Right atrium auricular region (tissue), 2 donors: ENCODE data around the gene EFCAB5. TPM values are rescaled to one million over a fixed set of nuclear protein-coding genes. Genes with fewer than 3 reads are reported as not detected.

ENCODE experiments used
- DNase-seq: peaks from one replicate; pipeline ENCODE4 v3.0.0-alpha.2; 2019; ENCODE audit warnings: low spot score
- H3K27ac ChIP-seq, 2 donors: fragments of 200-600 bp; sonication (generic); 1 replicate in 1 of 2; 2 replicates in 1 of 2; pipeline ENCODE4 v1.5.1; 2016 to 2019
- H3K27me3 ChIP-seq, 2 donors: fragments of 200-600 bp; sonication (generic); one replicate each; pipeline versions ENCODE4 v1.5.1 to v1.6.0; 2017 to 2019
- H3K36me3 ChIP-seq: fragments of 200-600 bp; sonication (generic); one replicate; pipeline ENCODE4 v1.5.1; 2016
- H3K4me1 ChIP-seq, 2 donors: fragments of 200-600 bp; sonication (generic); one replicate each; pipeline versions ENCODE4 v1.5.1 to v1.6.0; 2017 to 2019
- H3K4me3 ChIP-seq, 2 donors: fragments of 200-600 bp; sonication (generic); 1 replicate in 1 of 2; 2 replicates in 1 of 2; pipeline ENCODE4 v1.5.1; 2017 to 2019; ENCODE audit warnings: mild to moderate bottlenecking in 1 of 2, moderate library complexity in 1 of 2
- H3K9me3 ChIP-seq, 2 donors: fragments of 200-600 bp; sonication (generic); one replicate each; pipeline ENCODE4 v1.5.1; 2019
- CTCF ChIP-seq, 2 donors: fragments of 200-600 bp; sonication (generic); IDR thresholded peaks; one replicate each; pipeline ENCODE4 v1.5.1; 2019; ENCODE audit warnings: antibody characterized with exemption in 2 of 2
- total RNA-seq, 2 donors: library from RNA; depleted of rRNA; stranded (reverse); fragments of >200 nt; gene quantifications; one replicate each; pipeline ENCODE4 v1.1.0, GENCODE V29; 2016

The EFCAB5 gene
- total RNA-seq, 2 donors from 2014 or later = not detected

- no peak for TF ChIP-seq CTCF (IDR thresholded peaks at IDR 0.05)
- no peaks in the 10 kb centered on the region for H3K36me3 ChIP-seq
- H3K27me3 ChIP-seq = no peaks in the 10 kb centered on the region
- DNase-seq = no peak
- no peaks in the 10 kb centered on the region for H3K4me1 ChIP-seq
- no peak overlapping the region for H3K27ac ChIP-seq
- H3K9me3 ChIP-seq = no peaks in the 10 kb centered on the region
- no peak overlapping the region for H3K4me3 ChIP-seq
Measured at GRCh38 chr17:29959658-29960337, 18.4 kb downstream of the EFCAB5 start.

DNA sequence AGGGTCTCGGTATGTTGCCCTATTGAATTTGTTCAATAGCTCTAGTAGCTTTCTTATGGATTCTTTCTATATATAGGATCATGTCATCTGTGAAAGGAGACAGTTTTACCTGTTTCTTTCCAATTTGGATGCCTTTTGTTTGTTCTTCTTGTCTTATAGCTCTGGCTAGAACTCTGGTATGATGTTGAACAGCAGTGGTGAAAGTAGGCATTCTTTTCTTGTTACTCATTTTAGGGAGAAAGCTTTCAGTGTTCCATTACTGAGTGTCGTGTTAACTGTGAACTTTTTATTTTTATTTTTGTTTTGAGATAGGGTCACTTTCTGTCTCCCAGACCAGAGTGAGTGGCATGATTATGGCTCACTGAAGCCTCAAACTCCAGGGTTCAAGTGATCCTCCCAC, 21.2 kb downstream of the EFCAB5 start:
- no peak for TF ChIP-seq CTCF (IDR thresholded peaks at IDR 0.05)
- Histone ChIP-seq H3K27me3 (no peaks in the 10 kb centered on the region), H3K9me3 (no peaks in the 10 kb centered on the region), H3K4me3 (no peak overlapping the region), H3K4me1 (no peaks in the 10 kb centered on the region), H3K27ac (no peak overlapping the region), H3K36me3 (no peaks in the 10 kb centered on the region)
- no peak for DNase-seq

- Histone ChIP-seq H3K36me3 (no peaks in the 10 kb centered on the region), H3K27me3 (no peaks in the 10 kb centered on the region), H3K27ac (no peak overlapping the region), H3K4me1 (no peaks in the 10 kb centered on the region), H3K4me3 (no peak overlapping the region), H3K9me3 (no peaks in the 10 kb centered on the region)
- DNase-seq = no peak
- TF ChIP-seq CTCF (IDR thresholded peaks at IDR 0.05) = no peak
Measured at GRCh38 chr17:29968271-29968670, 26.8 kb downstream of the EFCAB5 start.

- Histone ChIP-seq H3K4me1 (no peaks in the 10 kb centered on the region), H3K9me3 (no peaks in the 10 kb centered on the region), H3K27ac (no peak overlapping the region), H3K4me3 (no peak overlapping the region), H3K36me3 (no peaks in the 10 kb centered on the region), H3K27me3 (no peaks in the 10 kb centered on the region)
- no peak for DNase-seq
- TF ChIP-seq CTCF (IDR thresholded peaks at IDR 0.05) = no peak
Measured at GRCh38 chr17:29972277-29972676, 30.8 kb downstream of the EFCAB5 start.

DNA sequence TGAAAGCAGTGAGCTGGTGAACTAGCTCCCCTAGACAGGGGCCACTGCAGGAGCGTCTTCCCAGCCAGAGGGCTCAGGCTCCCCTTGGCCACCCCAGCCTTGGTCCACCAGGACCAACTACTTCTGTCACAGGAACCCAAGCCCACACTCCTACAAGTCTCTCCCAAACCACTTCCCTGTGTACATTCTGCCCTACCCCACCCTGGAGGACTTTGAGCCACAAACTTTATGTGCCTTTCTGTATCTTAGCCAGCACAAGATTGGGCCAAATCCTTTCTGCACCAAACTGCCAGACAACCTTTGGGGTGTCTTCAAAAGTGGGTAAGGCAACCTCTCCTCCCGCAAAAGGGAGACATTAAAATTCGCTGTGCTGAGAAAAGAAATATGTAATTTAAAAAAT, 31.6 kb downstream of the EFCAB5 start:
- H3K4me3 ChIP-seq = no peak overlapping the region
- no peaks in the 10 kb centered on the region for H3K4me1 ChIP-seq
- no peaks in the 10 kb centered on the region for H3K9me3 ChIP-seq
- TF ChIP-seq CTCF (IDR thresholded peaks at IDR 0.05) = no peak
- no peaks in the 10 kb centered on the region for H3K36me3 ChIP-seq
- no peaks in the 10 kb centered on the region for H3K27me3 ChIP-seq
- H3K27ac ChIP-seq = no peak overlapping the region
- DNase-seq = no peak

GRCh38 chr17:29977836-29978235, 36.4 kb downstream of the EFCAB5 start:
- Histone ChIP-seq H3K4me3 (no peak overlapping the region), H3K36me3 (no peaks in the 10 kb centered on the region), H3K4me1 (no peaks in the 10 kb centered on the region), H3K9me3 (no peaks in the 10 kb centered on the region), H3K27ac (no peak overlapping the region), H3K27me3 (no peaks in the 10 kb centered on the region)
- TF ChIP-seq CTCF (IDR thresholded peaks at IDR 0.05) = no peak
- DNase-seq = no peak
